ENCODE measurements around the gene ZNF783. TPM values are rescaled to one million over a fixed set of nuclear protein-coding genes. Genes with fewer than 3 reads are reported as not detected.
A peak's percentile ranks its signal among the peaks of the same experiment; 100 is the strongest.

ZNF783 gene
- polyA plus RNA-seq, 6 donors from 2014 or later = 1.3 to 9.2 (median 6.0) TPM

- Mint-ChIP-seq H3K36me3 (peaks cover 11 to 15% of the 10 kb centered on the region in 2 donors), H3K27ac (no peak overlapping the region), H3K4me1 (peaks cover 3 to 7% (median 7%) of the 10 kb centered on the region in 3 donors), H3K27me3 (no peaks in the 10 kb centered on the region), H3K4me3 (no peak overlapping the region), H3K9me3 (no peaks in the 10 kb centered on the region)
- ATAC-seq (ENCODE audit: low read depth in 2 of 2) (no peak), DNase-seq (no peak)
Observed at GRCh38 chr7:149278396-149278795, 16.4 kb downstream of the ZNF783 start.

GRCh38 chr7:149279111-149279743 lies 17.2 kb downstream of the ZNF783 start:
- Mint-ChIP-seq H3K9me3 (no peaks in the 10 kb centered on the region), H3K27me3 (no peaks in the 10 kb centered on the region), H3K4me3 (no peak overlapping the region), H3K36me3 (peaks cover 11 to 14% of the 10 kb centered on the region in 2 donors), H3K4me1 (peaks cover 3 to 4% (median 4%) of the 10 kb centered on the region in 3 donors), H3K27ac (peak overlapping the region in 1 of 6 donors; percentile 37)
- no peak for ATAC-seq (ENCODE audit: low read depth in 2 of 2)
- DNase-seq = no peak

GRCh38 chr7:149280151-149280550 lies 18.2 kb downstream of the ZNF783 start:
- no peak overlapping the region for H3K27ac Mint-ChIP-seq
- peaks cover 4 to 7% of the 10 kb centered on the region in 2 donors for H3K36me3 Mint-ChIP-seq
- no peak for ATAC-seq (ENCODE audit: low read depth in 2 of 2)

GRCh38 chr7:149280661-149281507 lies 18.9 kb downstream of the ZNF783 start:
- Mint-ChIP-seq H3K27ac (no peak overlapping the region), H3K27me3 (no peaks in the 10 kb centered on the region), H3K4me1 (peaks cover 14 to 20% (median 17%) of the 10 kb centered on the region in 3 donors), H3K9me3 (no peaks in the 10 kb centered on the region), H3K4me3 (no peak overlapping the region), H3K36me3 (peaks cover 4 to 7% of the 10 kb centered on the region in 2 donors)
- ATAC-seq (ENCODE audit: low read depth in 2 of 2) (no peak), DNase-seq (no peak)

More at GRCh38 chr7:149280151-149280550, 18.2 kb downstream of the ZNF783 start:
- H3K27me3 Mint-ChIP-seq = no peaks in the 10 kb centered on the region
- H3K9me3 Mint-ChIP-seq = no peaks in the 10 kb centered on the region
- peaks cover 9 to 12% (median 11%) of the 10 kb centered on the region in 3 donors for H3K4me1 Mint-ChIP-seq
- no peak overlapping the region for H3K4me3 Mint-ChIP-seq
- DNase-seq = no peak

GRCh38 chr7:149281508-149282330 lies 19.7 kb downstream of the ZNF783 start:
- no peak overlapping the region for H3K27ac Mint-ChIP-seq
- no peaks in the 10 kb centered on the region for H3K27me3 Mint-ChIP-seq
- DNase-seq (no peak), ATAC-seq (ENCODE audit: low read depth in 2 of 2) (no peak)
- H3K9me3 Mint-ChIP-seq = no peaks in the 10 kb centered on the region
- no peaks in the 10 kb centered on the region for H3K36me3 Mint-ChIP-seq
- H3K4me3 Mint-ChIP-seq = no peak overlapping the region
- peaks cover 22 to 28% (median 25%) of the 10 kb centered on the region in 3 donors for H3K4me1 Mint-ChIP-seq

GRCh38 chr7:149282331-149282655 lies 20.3 kb downstream of the ZNF783 start:
- Mint-ChIP-seq H3K9me3 (no peaks in the 10 kb centered on the region), H3K36me3 (no peaks in the 10 kb centered on the region), H3K27ac (no peak overlapping the region), H3K4me3 (peak overlapping the region in 1 of 8 donors; percentile 25), H3K27me3 (no peaks in the 10 kb centered on the region), H3K4me1 (peaks cover 27 to 31% (median 28%) of the 10 kb centered on the region in 3 donors)
- ATAC-seq (ENCODE audit: low read depth in 2 of 2) = no peak
- DNase-seq = no peak

GRCh38 chr7:149283321-149283720 lies 21.3 kb downstream of the ZNF783 start:
- Mint-ChIP-seq H3K27ac (peak overlapping the region in 1 of 6 donors; percentile 38), H3K9me3 (no peaks in the 10 kb centered on the region), H3K4me1 (peaks cover 27 to 31% (median 30%) of the 10 kb centered on the region in 3 donors), H3K4me3 (no peak overlapping the region), H3K27me3 (no peaks in the 10 kb centered on the region), H3K36me3 (no peaks in the 10 kb centered on the region)
- DNase-seq (no peak), ATAC-seq (ENCODE audit: low read depth in 2 of 2) (no peak)

GRCh38 chr7:149284343-149284742 lies 22.3 kb downstream of the ZNF783 start:
- H3K4me3 Mint-ChIP-seq = peak overlapping the region; percentile 47 to 95 (median 88)
- H3K9me3 Mint-ChIP-seq = no peaks in the 10 kb centered on the region
- ATAC-seq (ENCODE audit: low read depth in 2 of 2) (no peak), DNase-seq (no peak)
- H3K27me3 Mint-ChIP-seq = no peaks in the 10 kb centered on the region
- H3K4me1 Mint-ChIP-seq = peaks cover 27 to 31% (median 30%) of the 10 kb centered on the region in 3 donors
- H3K36me3 Mint-ChIP-seq = no peaks in the 10 kb centered on the region
- peak overlapping the region in 5 of 6 donors; percentile 27 to 88 (median 68) for H3K27ac Mint-ChIP-seq

GRCh38 chr7:149284850-149285585 lies 23.0 kb downstream of the ZNF783 start:
- no peaks in the 10 kb centered on the region for H3K9me3 Mint-ChIP-seq
- H3K27ac Mint-ChIP-seq = peak overlapping the region; percentile 27 to 90 (median 78)
- peak overlapping the region; percentile 75 to 95 (median 90) for H3K4me3 Mint-ChIP-seq
- DNase-seq = peak; percentile 98
- ATAC-seq (ENCODE audit: low read depth in 2 of 2) = peak; percentile 95
- no peaks in the 10 kb centered on the region for H3K27me3 Mint-ChIP-seq
- H3K4me1 Mint-ChIP-seq = peaks cover 27 to 31% (median 30%) of the 10 kb centered on the region in 3 donors
- no peaks in the 10 kb centered on the region for H3K36me3 Mint-ChIP-seq

- peak overlapping the region; percentile 75 to 95 (median 90) for H3K4me3 Mint-ChIP-seq
- no peaks in the 10 kb centered on the region for H3K27me3 Mint-ChIP-seq
- no peaks in the 10 kb centered on the region for H3K9me3 Mint-ChIP-seq
- peak overlapping the region; percentile 39 to 90 (median 82) for H3K27ac Mint-ChIP-seq
- H3K36me3 Mint-ChIP-seq = no peaks in the 10 kb centered on the region
- DNase-seq = no peak
- peaks cover 28 to 31% (median 30%) of the 10 kb centered on the region in 3 donors for H3K4me1 Mint-ChIP-seq
- ATAC-seq (ENCODE audit: low read depth in 2 of 2) = no peak
Observed at GRCh38 chr7:149285603-149286002, 23.6 kb downstream of the ZNF783 start.

GRCh38 chr7:149286811-149287400 lies 24.9 kb downstream of the ZNF783 start:
- no peaks in the 10 kb centered on the region for H3K36me3 Mint-ChIP-seq
- no peaks in the 10 kb centered on the region for H3K9me3 Mint-ChIP-seq
- DNase-seq (no peak), ATAC-seq (ENCODE audit: low read depth in 2 of 2) (no peak)
- H3K4me3 Mint-ChIP-seq = peak overlapping the region in 6 of 8 donors; percentile 1 to 95 (median 46)
- H3K27me3 Mint-ChIP-seq = no peaks in the 10 kb centered on the region
- H3K27ac Mint-ChIP-seq = peak overlapping the region in 3 of 6 donors; percentile 42 to 50 (median 49)
- peaks cover 30 to 31% (median 31%) of the 10 kb centered on the region in 3 donors for H3K4me1 Mint-ChIP-seq

GRCh38 chr7:149287622-149288021 lies 25.6 kb downstream of the ZNF783 start:
- peaks cover 28 to 31% (median 31%) of the 10 kb centered on the region in 3 donors for H3K4me1 Mint-ChIP-seq
- no peak overlapping the region for H3K27ac Mint-ChIP-seq
- no peaks in the 10 kb centered on the region for H3K27me3 Mint-ChIP-seq

More at GRCh38 chr7:149287622-149288021, 25.6 kb downstream of the ZNF783 start:
- H3K9me3 Mint-ChIP-seq = no peaks in the 10 kb centered on the region
- DNase-seq (no peak), ATAC-seq (ENCODE audit: low read depth in 2 of 2) (no peak)
- H3K4me3 Mint-ChIP-seq = peak overlapping the region in 2 of 8 donors; percentile 52 to 58
- no peaks in the 10 kb centered on the region for H3K36me3 Mint-ChIP-seq
